NCI-H187 (cell line): Measurements from ENCODE around the gene RBM44.

Source experiments
- DNase-seq, 2 experiments: peaks; one replicate each; lab custom pipeline; 2025; lab: John Stamatoyannopoulos, UW

The RBM44 gene

GRCh38 chr2:237885931-237886684, 87.5 kb downstream of the RBM44 start:
- no peak for DNase-seq

- DNase-seq: no peak
These were observed 88.3 kb downstream of the RBM44 start for GRCh38 chr2:237886685-237887481.

GRCh38 chr2:237888389-237888788, 89.8 kb downstream of the RBM44 start:
- no peak for DNase-seq

GRCh38 chr2:237889016-237889415, 90.4 kb downstream of the RBM44 start:
- DNase-seq: no peak

GRCh38 chr2:237889811-237890210, 91.2 kb downstream of the RBM44 start:
- no peak for DNase-seq
